Measurements from ENCODE around the gene SEMA4G.

- TF ChIP-seq CTCF (conservative IDR thresholded peaks at IDR 0.05; ENCODE audit: low read length), result no peak
- TF ChIP-seq EZH2phosphoT487 (IDR thresholded peaks at IDR 0.05; ENCODE audit: borderline replicate concordance, low read depth, low read length), result no peak
These were observed 2.0 kb upstream of the SEMA4G start for GRCh38 chr10:100967332-100967731.

Measured in OCI-LY7 (cell line).